Right lobe of liver (tissue), 6 donors: ENCODE results near the gene UQCR10. TPM values are rescaled to one million over a fixed set of nuclear protein-coding genes. Genes with fewer than 3 reads are reported as not detected.

Experiments
- ATAC-seq, 4 donors: fragments of 200-7000 bp; cut with Tn5 transposase; one replicate each; pipeline ENCODE4 v1.9.1; 2020; ENCODE audit warnings: mild to moderate bottlenecking in 4 of 4, moderate library complexity in 4 of 4
- DNase-seq, 3 donors: peaks; one replicate each; pipeline ENCODE4 v3.0.0-alpha.2; 2020
- H3K27ac ChIP-seq, 3 donors: fragments of 200-600 bp; one replicate each; pipeline ENCODE4 v1.8.0; 2022
- H3K27me3 ChIP-seq, 2 donors: fragments of 200-600 bp; one replicate each; pipeline ENCODE4 v1.8.0; 2022
- H3K36me3 ChIP-seq, 4 donors: fragments of 200-600 bp; sonication (generic) in 1 of 4; one replicate each; pipeline versions ENCODE4 v1.5.1 to v1.8.0; 2017 to 2022; ENCODE audit warnings: control low read depth in 1 of 4
- H3K4me1 ChIP-seq, 4 donors: fragments of 200-600 bp; sonication (generic) in 1 of 4; one replicate each; pipeline versions ENCODE4 v1.5.1 to v1.8.0; 2017 to 2022; ENCODE audit warnings: control low read depth in 1 of 4
- H3K4me3 ChIP-seq, 3 donors: fragments of 200-600 bp; one replicate each; pipeline ENCODE4 v1.8.0; 2022
- H3K9me3 ChIP-seq, 4 donors: fragments of 200-600 bp; sonication (generic) in 1 of 4; one replicate each; pipeline versions ENCODE4 v1.5.1 to v1.8.0; 2017 to 2022; ENCODE audit warnings: control low read depth in 1 of 4
- CTCF ChIP-seq, 4 donors: fragments of 200-600 bp in 3 of 4; fragments of 450-650 bp in 1 of 4; IDR thresholded peaks; one replicate each; pipeline versions ENCODE4 v1.5.1 to v1.8.0; 2016 to 2022; ENCODE audit warnings: antibody characterized with exemption in 4 of 4, mild to moderate bottlenecking in 2 of 4
- POLR2A ChIP-seq: fragments of 450-650 bp; IDR thresholded peaks from one replicate; pipeline ENCODE4 v1.6.1; 2017; ENCODE audit warnings: antibody characterized with exemption, mild to moderate bottlenecking
- WGBS: methylation state at CpG from one replicate; pipeline ENCODE4 v1.1.6; 2018; ENCODE audit warnings: low coverage, low lambda C conversion rate; ENCODE audit not compliant: insufficient coverage; ENCODE audit errors: missing lambda C conversion rate; 5-methylcytosine and 5-hydroxymethylcytosine counted together
- intact Hi-C, 2 donors: fragments of 100-400 bp; cut with DNase I; formaldehyde crosslinking; loops; one replicate each; pipeline versions ENCODE4 v1.11.2 to v1.14.1; 2022
- total RNA-seq, 6 experiments: library from RNA; depleted of rRNA in 2 of 6; stranded (reverse); fragments of >200 nt in 2 of 6; fragmentation: NEBNext Ultra II Directional in 3 of 6; extraction: Animal tissue kit (Norgen Biotek cat#: 25700) in 3 of 6; gene quantifications; one replicate each; pipeline versions ENCODE4 v1.1.0 to v1.2.4, GENCODE V29; 2016 to 2023
- donor health status: DM: no; HTN: yes; CAD: no.
- donor health status: DM: no; HTN: no; CAD: no.
- donor health status: DM: no; HTN: no; CAD: no.
- donor health status: DM: no; HTN: yes; CAD: no.
- donor health status: DM: no; HTN: yes; CAD: no.

Gene UQCR10
- total RNA-seq, 6 experiments from 2014 or later: 57.4 to 71.6 (median 64.0) TPM

- DNase-seq (peak; percentile 53 to 84 (median 74)), ATAC-seq (peak; percentile 67 to 79 (median 72))
- Histone ChIP-seq H3K4me3 (no peak overlapping the region), H3K4me1 (peaks cover 0 to 81% (median 41%) of the 10 kb centered on the region in 4 donors), H3K9me3 (no peaks in the 10 kb centered on the region), H3K27ac (peak overlapping the region; percentile 21 to 79 (median 56)), H3K27me3 (no peaks in the 10 kb centered on the region), H3K36me3 (peaks cover 0 to 9% (median 1%) of the 10 kb centered on the region in 4 donors)
- intact Hi-C loops: no loop called here
- TF ChIP-seq CTCF (IDR thresholded peaks at IDR 0.05) (no peak), POLR2A (no peak)
- WGBS: 26% methylated on average over 8 of the region's 8 CpGs
These were observed 46.0 kb downstream of the UQCR10 start for GRCh38 chr22:29813126-29813525.

- H3K4me1 ChIP-seq: peaks cover 0 to 83% (median 41%) of the 10 kb centered on the region in 4 donors
- H3K36me3 ChIP-seq: peaks cover 0 to 7% (median 0%) of the 10 kb centered on the region in 4 donors
- peak in 1 of 4 donors; percentile 6 for ATAC-seq
These were observed 46.4 kb downstream of the UQCR10 start for GRCh38 chr22:29813563-29813962.

GRCh38 chr22:29814003-29814402 lies 46.8 kb downstream of the UQCR10 start:
- Histone ChIP-seq H3K4me1 (peaks cover 0 to 87% (median 41%) of the 10 kb centered on the region in 4 donors), H3K27me3 (no peaks in the 10 kb centered on the region), H3K36me3 (peaks cover 0 to 7% (median 0%) of the 10 kb centered on the region in 4 donors), H3K27ac (peak overlapping the region; percentile 21 to 79 (median 56)), H3K9me3 (no peaks in the 10 kb centered on the region), H3K4me3 (no peak overlapping the region)
- peak in 1 of 3 donors; percentile 41 for DNase-seq
- intact Hi-C loops: no loop called here
- 35% methylated on average over 4 of the region's 5 CpGs for WGBS
- TF ChIP-seq CTCF (IDR thresholded peaks at IDR 0.05): no peak
- no peak for TF ChIP-seq POLR2A
- peak; percentile 27 to 60 (median 48) for ATAC-seq

More at GRCh38 chr22:29813563-29813962, 46.4 kb downstream of the UQCR10 start:
- H3K27me3 ChIP-seq: no peaks in the 10 kb centered on the region
- intact Hi-C loops: no loop called here
- no peak for DNase-seq
- WGBS: 30% methylated on average over 3 of the region's 3 CpGs
- no peak overlapping the region for H3K4me3 ChIP-seq
- H3K9me3 ChIP-seq: no peaks in the 10 kb centered on the region
- peak overlapping the region; percentile 21 to 79 (median 56) for H3K27ac ChIP-seq
- TF ChIP-seq CTCF (IDR thresholded peaks at IDR 0.05) (peak in 3 of 4 donors; percentile 4 to 35 (median 14)), POLR2A (no peak)

GRCh38 chr22:29815580-29815979 lies 48.4 kb downstream of the UQCR10 start:
- TF ChIP-seq CTCF (IDR thresholded peaks at IDR 0.05) (no peak), POLR2A (no peak)
- H3K4me3 ChIP-seq: no peak overlapping the region
- ATAC-seq: peak in 1 of 4 donors; percentile 1
- H3K9me3 ChIP-seq: no peaks in the 10 kb centered on the region
- intact Hi-C loops: no loop called here
- H3K27me3 ChIP-seq: no peaks in the 10 kb centered on the region
- peak overlapping the region in 2 of 3 donors; percentile 56 to 66 for H3K27ac ChIP-seq
- WGBS: 42% methylated on average over 3 of the region's 4 CpGs
- H3K36me3 ChIP-seq: peaks cover 0 to 11% (median 0%) of the 10 kb centered on the region in 4 donors
- DNase-seq: no peak
- peaks cover 0 to 81% (median 39%) of the 10 kb centered on the region in 4 donors for H3K4me1 ChIP-seq
